Fibroblast of lung (primary cell): Measurements from ENCODE around the gene PET100. TPM values are rescaled to one million over a fixed set of nuclear protein-coding genes. Genes with fewer than 3 reads are reported as not detected.
A peak's percentile ranks its signal among the peaks of the same experiment; 100 is the strongest.

Experiments
- DNase-seq, 2 donors: peaks; one replicate each; pipeline versions ENCODE4 v3.0.0 to v3.0.0-alpha.2; 2010; ENCODE audit warnings: low read depth in 2 of 2
- H2AFZ ChIP-seq: 2 replicates; pipeline ENCODE4 v1.5.1; 2012; ENCODE audit warnings: low read length, control low read depth, inconsistent platforms
- H3K27ac ChIP-seq: 2 replicates; pipeline ENCODE4 v1.5.1; 2011; ENCODE audit warnings: low read length, control low read depth; ENCODE audit not compliant: insufficient read depth
- H3K27me3 ChIP-seq: 2 replicates; pipeline ENCODE4 v1.5.1; 2011; ENCODE audit warnings: mild to moderate bottlenecking, low read length; ENCODE audit not compliant: control insufficient read depth, insufficient read depth
- H3K36me3 ChIP-seq: 2 replicates; pipeline ENCODE4 v1.5.1; 2011; ENCODE audit warnings: low read length; ENCODE audit not compliant: control insufficient read depth, insufficient read depth
- H3K4me1 ChIP-seq: 2 replicates; pipeline ENCODE4 v1.5.1; 2011; ENCODE audit warnings: low read length; ENCODE audit not compliant: control insufficient read depth, insufficient read depth; ENCODE audit errors: extremely low read depth
- H3K4me2 ChIP-seq: 2 replicates; pipeline ENCODE4 v1.5.1; 2011; ENCODE audit warnings: low read length, control low read depth; ENCODE audit not compliant: insufficient read depth; ENCODE audit errors: extremely low read depth
- H3K4me3 ChIP-seq, 4 experiments: fragments of 200-600 bp in 1 of 4; sonication (generic) in 1 of 4; replicated peaks in 1 of 4; 2 replicates each; pipeline ENCODE4 v1.5.1; 2011 to 2016; ENCODE audit warnings: low read length in 4 of 4, low read depth in 3 of 4, mild to moderate bottlenecking in 3 of 4, control low read depth in 2 of 4, inconsistent platforms in 1 of 4, mixed read lengths in 1 of 4; ENCODE audit not compliant: insufficient read depth in 1 of 4; ENCODE audit errors: control extremely low read depth in 1 of 4
- H3K79me2 ChIP-seq: 2 replicates; pipeline ENCODE4 v1.5.1; 2012; ENCODE audit warnings: mild to moderate bottlenecking, low read length, inconsistent platforms; ENCODE audit not compliant: control insufficient read depth, insufficient read depth
- H3K9ac ChIP-seq: 2 replicates; pipeline ENCODE4 v1.5.1; 2011; ENCODE audit warnings: mild to moderate bottlenecking, low read length, control low read depth; ENCODE audit not compliant: insufficient read depth
- H3K9me3 ChIP-seq: 2 replicates; pipeline ENCODE4 v1.5.1; 2012; ENCODE audit warnings: low read depth, low read length; ENCODE audit not compliant: control insufficient read depth, insufficient read depth
- H4K20me1 ChIP-seq: 2 replicates; pipeline ENCODE4 v1.5.1; 2011; ENCODE audit warnings: low read length; ENCODE audit not compliant: control insufficient read depth, insufficient read depth; ENCODE audit errors: extremely low read depth
- EZH2 ChIP-seq: IDR thresholded peaks from 2 replicates; pipeline ENCODE4 v1.5.1; 2012; ENCODE audit warnings: low read length, control low read depth, mild to moderate bottlenecking; ENCODE audit errors: missing control alignments
- polyA plus RNA-seq, 2 donors: library from polyadenylated mRNA; depleted of rRNA in 1 of 2; stranded (reverse) in 1 of 2; unstranded in 1 of 2; fragments of >200 nt; gene quantifications; 2 replicates each; pipeline ENCODE4 v1.2.1, GENCODE V29; 2011 to 2012; ENCODE audit warnings: missing spikeins in 1 of 2
- total RNA-seq: library from RNA; depleted of rRNA; stranded (reverse); fragments of >200 nt; gene quantifications from 2 replicates; pipeline ENCODE4 v1.2.1, GENCODE V29; 2014
- TF ChIP-seq, protein P1 (sequence below), 2 donors: IDR thresholded peaks in 1 of 2; conservative IDR thresholded peaks in 1 of 2; 1 replicate in 1 of 2; 2 replicates in 1 of 2; pipeline ENCODE4 v1.5.1; 2011 to 2012; ENCODE audit warnings: low read length in 2 of 2, control low read depth in 1 of 2, inconsistent platforms in 1 of 2, low read depth in 1 of 2, mild to moderate bottlenecking in 1 of 2

Gene PET100
- total and polyA plus RNA-seq, 2 donors (not counting 1 experiment from before 2014, with no cell fraction given), result 15.7 to 38.8 TPM

DNA sequence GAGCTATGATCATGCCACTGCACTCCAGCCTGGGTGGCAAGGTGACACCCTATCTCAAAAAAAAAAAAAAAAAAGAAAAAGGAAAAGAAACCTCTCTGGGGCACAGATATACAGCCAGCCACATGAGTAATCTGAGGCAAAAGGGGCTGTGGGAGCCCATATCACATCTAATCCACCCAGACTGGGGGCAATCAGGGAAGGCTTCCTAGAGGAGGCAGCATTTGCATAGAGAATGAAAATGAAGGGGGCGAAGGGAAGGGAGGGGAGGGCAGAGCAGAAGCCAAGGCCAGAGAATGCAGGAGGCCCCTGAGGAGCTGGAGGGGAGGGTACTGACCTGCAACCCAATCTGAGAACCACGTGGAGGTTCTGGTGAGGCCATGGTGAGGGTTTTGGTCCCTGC, 20.6 kb downstream of the PET100 start:
- H3K27ac ChIP-seq, result no peak overlapping the region
- no peak overlapping the region for H3K9ac ChIP-seq
- H3K9me3 ChIP-seq, result no peaks in the 10 kb centered on the region
- TF ChIP-seq, protein P1, sequence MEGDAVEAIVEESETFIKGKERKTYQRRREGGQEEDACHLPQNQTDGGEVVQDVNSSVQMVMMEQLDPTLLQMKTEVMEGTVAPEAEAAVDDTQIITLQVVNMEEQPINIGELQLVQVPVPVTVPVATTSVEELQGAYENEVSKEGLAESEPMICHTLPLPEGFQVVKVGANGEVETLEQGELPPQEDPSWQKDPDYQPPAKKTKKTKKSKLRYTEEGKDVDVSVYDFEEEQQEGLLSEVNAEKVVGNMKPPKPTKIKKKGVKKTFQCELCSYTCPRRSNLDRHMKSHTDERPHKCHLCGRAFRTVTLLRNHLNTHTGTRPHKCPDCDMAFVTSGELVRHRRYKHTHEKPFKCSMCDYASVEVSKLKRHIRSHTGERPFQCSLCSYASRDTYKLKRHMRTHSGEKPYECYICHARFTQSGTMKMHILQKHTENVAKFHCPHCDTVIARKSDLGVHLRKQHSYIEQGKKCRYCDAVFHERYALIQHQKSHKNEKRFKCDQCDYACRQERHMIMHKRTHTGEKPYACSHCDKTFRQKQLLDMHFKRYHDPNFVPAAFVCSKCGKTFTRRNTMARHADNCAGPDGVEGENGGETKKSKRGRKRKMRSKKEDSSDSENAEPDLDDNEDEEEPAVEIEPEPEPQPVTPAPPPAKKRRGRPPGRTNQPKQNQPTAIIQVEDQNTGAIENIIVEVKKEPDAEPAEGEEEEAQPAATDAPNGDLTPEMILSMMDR (conservative IDR thresholded peaks at IDR 0.05 in 1 of 2, IDR thresholded peaks at IDR 0.05 in 1 of 2; ENCODE audit: low read depth in 1 of 2, low read length in 2 of 2), result no peak
- no peak for TF ChIP-seq EZH2
- H3K79me2 ChIP-seq, result no peaks in the 10 kb centered on the region
- no peak overlapping the region for H3K4me2 ChIP-seq
- no peaks in the 10 kb centered on the region for H3K36me3 ChIP-seq
- H4K20me1 ChIP-seq, result no peaks in the 10 kb centered on the region
- H3K4me3 ChIP-seq, result no peak overlapping the region
- no peaks in the 10 kb centered on the region for H3K27me3 ChIP-seq
- peaks cover 3% of the 10 kb centered on the region for H3K4me1 ChIP-seq
- H2AFZ ChIP-seq, result no peak overlapping the region
- DNase-seq, result no peak

DNA sequence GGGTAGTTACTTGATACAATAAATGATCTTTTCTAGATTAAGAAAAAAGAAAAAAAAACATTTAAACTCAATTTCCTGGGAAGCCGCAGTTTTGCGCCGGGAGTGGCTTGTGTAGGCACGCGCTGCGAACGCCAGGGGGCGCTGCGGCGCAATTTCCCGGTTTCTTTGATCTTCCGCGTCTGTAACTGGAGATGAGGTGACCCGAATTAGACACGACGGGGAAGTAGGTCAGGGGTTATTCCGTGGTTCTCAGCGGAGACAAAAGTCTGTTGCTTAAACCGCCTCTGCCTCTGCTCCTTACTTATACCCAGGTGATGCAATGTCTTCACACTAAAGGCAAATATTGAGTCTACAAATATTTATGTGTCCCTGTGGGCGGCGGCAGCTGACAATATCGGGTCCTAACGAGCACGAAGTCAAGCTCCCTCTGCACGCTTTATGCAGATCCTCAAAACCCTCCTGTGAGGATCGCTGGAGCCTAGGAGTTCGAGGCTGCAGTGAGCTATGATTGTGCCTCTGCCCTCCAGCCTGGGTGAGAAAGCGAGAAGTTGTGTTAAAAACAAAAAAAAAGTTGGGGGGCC, 22.6 kb downstream of the PET100 start:
- Histone ChIP-seq H3K27me3 (no peaks in the 10 kb centered on the region), H4K20me1 (no peaks in the 10 kb centered on the region), H3K4me3 (peak overlapping the region in 2 of 4 experiments; percentile 35 to 51), H2AFZ (peak overlapping the region; percentile 77), H3K9ac (no peak overlapping the region), H3K9me3 (no peaks in the 10 kb centered on the region), H3K4me1 (peaks cover 3% of the 10 kb centered on the region), H3K27ac (no peak overlapping the region), H3K79me2 (no peaks in the 10 kb centered on the region), H3K36me3 (no peaks in the 10 kb centered on the region), H3K4me2 (peak overlapping the region; percentile 68)
- DNase-seq, result peak; percentile 45 to 87
- TF ChIP-seq, protein P1 (conservative IDR thresholded peaks at IDR 0.05 in 1 of 2, IDR thresholded peaks at IDR 0.05 in 1 of 2; ENCODE audit: low read depth in 1 of 2, low read length in 2 of 2), result peak; percentile 93 to 96
- no peak for TF ChIP-seq EZH2

DNA sequence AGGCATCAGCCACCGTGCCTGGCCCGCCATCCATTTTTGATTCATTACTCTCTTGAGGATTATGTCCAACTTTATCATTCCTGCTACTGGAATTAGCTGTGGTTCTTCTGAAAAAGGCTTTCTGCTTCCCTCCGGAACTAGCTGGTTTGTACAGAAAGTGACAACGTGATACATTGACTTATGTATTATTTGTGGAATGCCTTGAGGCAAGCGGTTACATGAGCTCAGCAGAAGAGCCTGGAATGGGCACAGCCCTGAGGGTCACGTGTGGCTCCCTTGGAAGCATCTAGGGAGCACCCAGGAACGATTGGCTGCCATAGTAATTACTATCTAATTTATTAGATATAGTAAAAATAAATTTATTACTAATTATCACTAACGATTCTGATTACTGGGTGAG, 24.8 kb downstream of the PET100 start:
- Histone ChIP-seq H3K27me3 (no peaks in the 10 kb centered on the region), H2AFZ (no peak overlapping the region), H4K20me1 (no peaks in the 10 kb centered on the region), H3K4me3 (no peak overlapping the region), H3K9ac (no peak overlapping the region), H3K36me3 (no peaks in the 10 kb centered on the region), H3K4me2 (no peak overlapping the region), H3K9me3 (no peaks in the 10 kb centered on the region), H3K27ac (no peak overlapping the region), H3K79me2 (no peaks in the 10 kb centered on the region), H3K4me1 (peaks cover 3% of the 10 kb centered on the region)
- TF ChIP-seq EZH2, result no peak
- TF ChIP-seq, protein P1 (conservative IDR thresholded peaks at IDR 0.05 in 1 of 2, IDR thresholded peaks at IDR 0.05 in 1 of 2; ENCODE audit: low read depth in 1 of 2, low read length in 2 of 2), result no peak
- DNase-seq, result peak in 1 of 2 donors; percentile 17
